Peyer's patch (tissue), 4 donors: Measurements from ENCODE around the gene CHPT1. TPM values are rescaled to one million over a fixed set of nuclear protein-coding genes. Genes with fewer than 3 reads are reported as not detected.

Experiments used
- DNase-seq, 3 donors: peaks; one replicate each; pipeline ENCODE4 v3.0.0-alpha.2; 2017 to 2019
- H3K27ac ChIP-seq, 4 donors: fragments of 200-600 bp; sonication (generic); one replicate each; pipeline ENCODE4 v1.5.1; 2016 to 2019
- H3K27me3 ChIP-seq, 2 donors: fragments of 200-600 bp; sonication (generic); one replicate each; pipeline ENCODE4 v1.5.1; 2019
- H3K36me3 ChIP-seq, 3 donors: fragments of 200-600 bp; sonication (generic); one replicate each; pipeline ENCODE4 v1.5.1; 2016 to 2019
- H3K4me1 ChIP-seq, 4 donors: fragments of 200-600 bp; sonication (generic); one replicate each; pipeline ENCODE4 v1.5.1; 2016 to 2019
- H3K4me3 ChIP-seq, 4 donors: fragments of 200-600 bp; sonication (generic); 1 replicate in 3 of 4; 2 replicates in 1 of 4; pipeline ENCODE4 v1.5.1; 2016 to 2019; ENCODE audit warnings: mild to moderate bottlenecking in 1 of 4
- H3K9me3 ChIP-seq, 4 donors: fragments of 200-600 bp; sonication (generic); one replicate each; pipeline ENCODE4 v1.5.1; 2016 to 2019; ENCODE audit warnings: mild to moderate bottlenecking in 1 of 4
- CTCF ChIP-seq, 6 experiments: fragments of 450-650 bp in 4 of 6; fragments of 200-600 bp in 2 of 6; sonication (generic) in 1 of 6; IDR thresholded peaks; one replicate each; pipeline ENCODE4 v1.5.1; 2017 to 2019; ENCODE audit warnings: antibody characterized with exemption in 6 of 6, mild to moderate bottlenecking in 3 of 6, moderate library complexity in 1 of 6
- POLR2A ChIP-seq, 2 donors: fragments of 450-650 bp; IDR thresholded peaks; one replicate each; pipeline ENCODE4 v1.5.1; 2017; ENCODE audit warnings: antibody characterized with exemption in 2 of 2, mild to moderate bottlenecking in 2 of 2, moderate library complexity in 2 of 2
- total RNA-seq, 4 donors: library from RNA; depleted of rRNA; stranded (reverse); fragments of >200 nt; gene quantifications; one replicate each; pipeline ENCODE4 v1.1.0, GENCODE V29; 2016

The CHPT1 gene
- total RNA-seq, 4 donors from 2014 or later = 78.4 to 471 (median 359) TPM

GRCh38 chr12:101759396-101760047 is 62.1 kb downstream of the CHPT1 start:
- Histone ChIP-seq H3K9me3 (no peaks in the 10 kb centered on the region), H3K27me3 (no peaks in the 10 kb centered on the region), H3K4me1 (no peaks in the 10 kb centered on the region), H3K36me3 (peaks cover 0 to 35% (median 0%) of the 10 kb centered on the region in 3 donors), H3K27ac (no peak overlapping the region), H3K4me3 (no peak overlapping the region)
- DNase-seq = peak in 1 of 3 donors; percentile 62
- peak; percentile 51 to 89 (median 88) for TF ChIP-seq CTCF (IDR thresholded peaks at IDR 0.05)
- no peak for TF ChIP-seq POLR2A (IDR thresholded peaks at IDR 0.05)

DNA sequence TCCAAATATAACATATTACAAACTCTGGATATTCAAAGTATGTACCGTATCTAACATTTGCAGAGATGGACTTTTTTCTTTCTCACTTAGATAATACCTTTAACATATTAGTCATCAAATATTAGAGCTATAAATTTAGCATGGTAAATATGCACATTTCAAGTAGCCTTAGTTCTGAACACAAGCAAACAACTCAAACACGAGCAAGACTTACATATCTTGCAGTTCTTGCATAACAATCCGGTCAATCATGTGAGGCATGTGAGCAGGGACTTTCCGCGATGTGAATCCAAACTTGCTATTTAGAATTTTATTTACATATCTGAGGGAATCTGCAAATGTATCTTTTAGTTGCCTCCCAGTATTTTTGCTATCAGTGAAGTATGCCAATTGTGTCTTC is 63.9 kb downstream of the CHPT1 start:
- H3K27ac ChIP-seq = no peak overlapping the region
- H3K4me1 ChIP-seq = no peaks in the 10 kb centered on the region
- H3K4me3 ChIP-seq = no peak overlapping the region
- TF ChIP-seq POLR2A (IDR thresholded peaks at IDR 0.05) (no peak), CTCF (IDR thresholded peaks at IDR 0.05) (no peak)
- no peaks in the 10 kb centered on the region for H3K27me3 ChIP-seq
- DNase-seq = no peak
- H3K9me3 ChIP-seq = no peaks in the 10 kb centered on the region
- H3K36me3 ChIP-seq = peaks cover 0 to 40% (median 0%) of the 10 kb centered on the region in 3 donors

DNA sequence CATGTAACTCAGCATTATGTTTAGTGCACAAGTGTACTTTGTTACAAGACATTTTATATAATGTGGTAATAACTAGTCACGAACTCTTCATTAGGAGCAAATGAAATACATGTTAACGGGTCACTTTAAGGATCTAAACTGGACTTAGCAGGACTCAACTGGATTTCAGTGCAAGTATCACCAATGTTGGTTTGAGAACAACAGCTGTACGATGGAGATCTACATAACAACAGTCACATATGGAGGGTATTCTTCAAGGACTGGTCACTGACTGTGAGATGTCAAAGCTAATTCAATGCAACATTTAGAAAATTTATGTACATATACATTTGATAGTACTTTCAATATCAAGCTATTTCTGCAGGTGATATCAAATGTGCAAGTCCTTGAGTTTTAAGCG is 64.3 kb downstream of the CHPT1 start:
- Histone ChIP-seq H3K4me1 (no peaks in the 10 kb centered on the region), H3K27ac (no peak overlapping the region), H3K27me3 (no peaks in the 10 kb centered on the region), H3K36me3 (peaks cover 0 to 40% (median 0%) of the 10 kb centered on the region in 3 donors), H3K4me3 (no peak overlapping the region), H3K9me3 (no peaks in the 10 kb centered on the region)
- no peak for DNase-seq
- TF ChIP-seq POLR2A (IDR thresholded peaks at IDR 0.05) (no peak), CTCF (IDR thresholded peaks at IDR 0.05) (no peak)

DNA sequence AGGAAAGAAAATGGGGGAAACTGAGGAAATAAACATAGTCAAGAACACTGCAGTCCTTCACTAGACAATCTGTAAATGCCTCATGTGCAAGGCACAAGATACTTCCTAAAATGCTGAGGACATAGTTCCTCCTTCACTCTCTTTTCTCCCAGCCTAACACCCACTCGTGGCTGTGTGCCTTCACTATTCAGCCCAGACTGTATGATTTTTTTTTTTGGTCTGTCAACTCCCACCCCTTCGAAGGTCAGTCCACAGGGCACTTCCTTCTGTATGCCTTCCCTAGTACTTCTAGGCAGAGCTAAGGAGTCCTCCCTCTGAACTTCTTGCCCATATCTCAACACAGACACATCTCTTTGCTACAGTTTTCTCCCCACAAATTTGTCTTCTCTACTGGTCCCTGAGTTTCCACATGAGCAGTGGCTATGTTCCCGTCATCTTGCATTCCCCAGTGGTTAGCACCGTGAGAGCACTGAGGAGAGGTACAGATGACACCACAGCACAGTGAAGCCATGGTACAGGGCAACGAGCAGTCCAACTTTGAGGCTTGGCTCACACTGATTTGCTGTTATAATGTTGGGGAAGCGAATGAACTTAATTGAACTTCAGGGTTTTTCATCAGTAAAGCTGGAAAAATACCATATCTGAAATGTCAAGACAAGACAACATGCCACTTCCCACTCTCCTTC is 65.9 kb downstream of the CHPT1 start:
- DNase-seq = no peak
- H3K4me3 ChIP-seq = no peak overlapping the region
- H3K36me3 ChIP-seq = peaks cover 0 to 46% (median 0%) of the 10 kb centered on the region in 3 donors
- TF ChIP-seq CTCF (IDR thresholded peaks at IDR 0.05) = no peak
- no peak for TF ChIP-seq POLR2A (IDR thresholded peaks at IDR 0.05)
- H3K27me3 ChIP-seq = no peaks in the 10 kb centered on the region
- H3K27ac ChIP-seq = no peak overlapping the region
- H3K4me1 ChIP-seq = no peaks in the 10 kb centered on the region
- H3K9me3 ChIP-seq = no peaks in the 10 kb centered on the region

GRCh38 chr12:101764051-101764792 is 66.8 kb downstream of the CHPT1 start:
- H3K9me3 ChIP-seq = no peaks in the 10 kb centered on the region
- H3K36me3 ChIP-seq = peaks cover 0 to 43% (median 0%) of the 10 kb centered on the region in 3 donors
- no peak for DNase-seq
- no peak overlapping the region for H3K27ac ChIP-seq
- H3K4me3 ChIP-seq = no peak overlapping the region
- no peak for TF ChIP-seq CTCF (IDR thresholded peaks at IDR 0.05)
- no peak for TF ChIP-seq POLR2A (IDR thresholded peaks at IDR 0.05)
- no peaks in the 10 kb centered on the region for H3K27me3 ChIP-seq
- H3K4me1 ChIP-seq = no peaks in the 10 kb centered on the region
